Measurements from ENCODE around the gene LHFPL6.

Gene LHFPL6

DNA sequence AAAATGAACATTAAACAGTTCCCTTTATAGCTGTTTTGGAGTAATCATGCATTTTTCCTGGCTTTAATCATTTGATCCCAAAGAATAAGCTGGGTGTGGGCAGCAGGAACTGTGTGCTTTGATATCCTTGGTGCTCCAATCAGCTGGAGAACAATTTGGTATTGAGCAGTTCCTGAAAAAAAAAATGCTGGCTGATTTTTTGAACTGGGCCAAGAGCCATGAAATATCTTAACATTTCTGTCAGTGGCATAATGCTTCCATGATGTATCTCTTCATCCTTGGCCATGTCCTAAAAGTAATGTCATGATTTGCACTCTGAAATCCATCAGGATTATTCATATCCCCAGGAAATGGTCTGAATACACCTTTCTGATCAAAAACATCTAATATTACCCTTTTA, 134.7 kb downstream of the LHFPL6 start:
- Mint-ChIP-seq H3K4me3 (no peak overlapping the region), H3K9me3 (peaks cover 5% of the 10 kb centered on the region), H3K4me1 (no peaks in the 10 kb centered on the region), H3K27ac (no peak overlapping the region), H3K27me3 (ENCODE audit: low read depth, poor library complexity) (no peaks in the 10 kb centered on the region), H3K36me3 (ENCODE audit: low read depth) (peaks cover 9% of the 10 kb centered on the region)
- no peak for DNase-seq
- TF ChIP-seq, protein P1, sequence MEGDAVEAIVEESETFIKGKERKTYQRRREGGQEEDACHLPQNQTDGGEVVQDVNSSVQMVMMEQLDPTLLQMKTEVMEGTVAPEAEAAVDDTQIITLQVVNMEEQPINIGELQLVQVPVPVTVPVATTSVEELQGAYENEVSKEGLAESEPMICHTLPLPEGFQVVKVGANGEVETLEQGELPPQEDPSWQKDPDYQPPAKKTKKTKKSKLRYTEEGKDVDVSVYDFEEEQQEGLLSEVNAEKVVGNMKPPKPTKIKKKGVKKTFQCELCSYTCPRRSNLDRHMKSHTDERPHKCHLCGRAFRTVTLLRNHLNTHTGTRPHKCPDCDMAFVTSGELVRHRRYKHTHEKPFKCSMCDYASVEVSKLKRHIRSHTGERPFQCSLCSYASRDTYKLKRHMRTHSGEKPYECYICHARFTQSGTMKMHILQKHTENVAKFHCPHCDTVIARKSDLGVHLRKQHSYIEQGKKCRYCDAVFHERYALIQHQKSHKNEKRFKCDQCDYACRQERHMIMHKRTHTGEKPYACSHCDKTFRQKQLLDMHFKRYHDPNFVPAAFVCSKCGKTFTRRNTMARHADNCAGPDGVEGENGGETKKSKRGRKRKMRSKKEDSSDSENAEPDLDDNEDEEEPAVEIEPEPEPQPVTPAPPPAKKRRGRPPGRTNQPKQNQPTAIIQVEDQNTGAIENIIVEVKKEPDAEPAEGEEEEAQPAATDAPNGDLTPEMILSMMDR (IDR thresholded peaks at IDR 0.05), result no peak

GRCh38 chr13:39463611-39464010, 139.4 kb downstream of the LHFPL6 start:
- no peak overlapping the region for H3K27ac Mint-ChIP-seq
- H3K36me3 Mint-ChIP-seq (ENCODE audit: low read depth), result no peaks in the 10 kb centered on the region
- H3K9me3 Mint-ChIP-seq, result no peaks in the 10 kb centered on the region
- no peaks in the 10 kb centered on the region for H3K27me3 Mint-ChIP-seq (ENCODE audit: low read depth, poor library complexity)
- TF ChIP-seq, protein P1 (IDR thresholded peaks at IDR 0.05), result no peak
- no peak overlapping the region for H3K4me3 Mint-ChIP-seq
- DNase-seq, result no peak
- H3K4me1 Mint-ChIP-seq, result peaks cover 19% of the 10 kb centered on the region

DNA sequence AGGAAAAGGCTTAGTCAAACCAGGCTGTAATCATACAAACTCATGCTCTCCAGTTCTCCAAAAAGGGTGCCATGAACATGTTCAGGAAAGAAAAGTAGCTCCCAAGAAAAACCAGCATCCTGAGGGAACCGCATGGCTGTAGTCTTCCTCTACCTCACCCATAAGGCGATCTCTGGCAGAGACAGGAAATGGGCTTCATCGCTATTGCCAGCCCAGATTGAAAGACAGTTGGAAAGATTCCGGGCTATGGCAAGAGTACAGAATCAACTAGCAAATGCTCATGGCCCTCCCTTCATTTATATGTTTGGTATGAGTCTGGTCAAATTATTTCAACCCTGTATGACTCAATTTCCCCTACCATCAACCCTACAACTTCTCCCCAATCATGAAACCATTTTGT, 140.1 kb downstream of the LHFPL6 start:
- H3K27ac Mint-ChIP-seq, result no peak overlapping the region
- no peak for DNase-seq
- TF ChIP-seq, protein P1 (IDR thresholded peaks at IDR 0.05), result no peak
- peaks cover 19% of the 10 kb centered on the region for H3K4me1 Mint-ChIP-seq
- no peaks in the 10 kb centered on the region for H3K27me3 Mint-ChIP-seq (ENCODE audit: low read depth, poor library complexity)
- H3K36me3 Mint-ChIP-seq (ENCODE audit: low read depth), result no peaks in the 10 kb centered on the region
- H3K9me3 Mint-ChIP-seq, result no peaks in the 10 kb centered on the region
- no peak overlapping the region for H3K4me3 Mint-ChIP-seq

- TF ChIP-seq, protein P1 (IDR thresholded peaks at IDR 0.05), result no peak
- Mint-ChIP-seq H3K27me3 (ENCODE audit: low read depth, poor library complexity) (no peaks in the 10 kb centered on the region), H3K4me3 (no peak overlapping the region), H3K27ac (no peak overlapping the region), H3K9me3 (no peaks in the 10 kb centered on the region), H3K36me3 (ENCODE audit: low read depth) (no peaks in the 10 kb centered on the region), H3K4me1 (peaks cover 19% of the 10 kb centered on the region)
- no peak for DNase-seq
Observed at GRCh38 chr13:39462428-39462827, 140.6 kb downstream of the LHFPL6 start.

GRCh38 chr13:39461685-39462266, 141.2 kb downstream of the LHFPL6 start:
- no peak overlapping the region for H3K4me3 Mint-ChIP-seq
- no peak for DNase-seq
- H3K27ac Mint-ChIP-seq, result peak overlapping the region; percentile 40
- peaks cover 19% of the 10 kb centered on the region for H3K4me1 Mint-ChIP-seq
- TF ChIP-seq, protein P1 (IDR thresholded peaks at IDR 0.05), result no peak
- no peaks in the 10 kb centered on the region for H3K36me3 Mint-ChIP-seq (ENCODE audit: low read depth)
- peaks cover 5% of the 10 kb centered on the region for H3K9me3 Mint-ChIP-seq
- H3K27me3 Mint-ChIP-seq (ENCODE audit: low read depth, poor library complexity), result no peaks in the 10 kb centered on the region

GRCh38 chr13:39457274-39457673, 145.7 kb downstream of the LHFPL6 start:
- TF ChIP-seq, protein P1 (IDR thresholded peaks at IDR 0.05), result no peak
- H3K36me3 Mint-ChIP-seq (ENCODE audit: low read depth), result no peaks in the 10 kb centered on the region
- no peak overlapping the region for H3K27ac Mint-ChIP-seq
- H3K4me3 Mint-ChIP-seq, result no peak overlapping the region
- H3K9me3 Mint-ChIP-seq, result peaks cover 5% of the 10 kb centered on the region
- no peak for DNase-seq
- peaks cover 23% of the 10 kb centered on the region for H3K4me1 Mint-ChIP-seq
- H3K27me3 Mint-ChIP-seq (ENCODE audit: low read depth, poor library complexity), result no peaks in the 10 kb centered on the region
